Stimulated activated CD4-positive, alpha-beta T cell treated with anti-CD3 and anti-CD28 coated beads, Interleukin-12 subunit alpha, Interleukin-12 subunit beta, amount 100 ng/mL, for 4 hours (primary cell): ENCODE results near the gene IKBKE.

ENCODE experiments used
- DNase-seq: peaks from one replicate; pipeline ENCODE4 v3.0.0-alpha.2; 2020

IKBKE gene

DNA sequence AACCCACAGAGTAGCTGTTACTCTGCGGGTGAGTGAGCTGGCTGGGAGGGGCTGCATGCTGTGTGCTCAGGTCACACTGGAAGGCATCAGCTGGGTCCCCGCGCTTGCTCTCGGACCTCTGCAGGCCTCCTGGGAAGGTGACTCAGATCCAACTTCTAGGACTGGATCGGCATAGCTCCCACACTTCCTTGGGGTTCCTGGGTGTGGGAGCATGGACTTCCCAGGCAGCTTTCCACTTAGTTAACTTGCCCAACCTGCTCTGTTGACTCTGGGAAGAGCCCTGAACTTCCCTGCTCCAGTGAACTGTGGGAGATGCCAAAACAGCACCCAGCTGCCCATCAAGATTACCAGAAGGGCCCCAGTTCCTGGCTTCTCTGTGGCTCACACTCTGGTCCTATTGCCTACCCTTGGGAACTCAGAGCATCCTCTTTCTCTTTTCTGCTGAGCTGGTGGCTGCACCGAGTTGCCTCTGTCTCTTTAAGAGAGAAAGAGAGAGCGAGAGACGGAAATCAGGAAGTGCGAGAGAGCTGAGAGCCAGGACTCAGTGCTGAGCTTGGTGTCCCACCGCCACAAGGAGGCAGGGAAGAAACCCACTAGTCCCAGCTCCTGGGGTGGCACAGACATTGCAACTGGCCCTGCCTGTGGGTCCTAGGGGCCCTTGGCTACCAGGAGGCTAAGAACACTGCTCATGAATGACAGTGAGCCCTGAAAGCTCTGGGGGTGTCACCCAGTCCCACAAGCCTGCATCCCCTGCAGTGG is at the start of gene IKBKE:
Gene IKBKE, plus strand, starts transcription at position 544 of the 759 bp plus-strand sequence. CDS start 2,752 bp downstream, outside the sequence.
- no peak for DNase-seq

DNA sequence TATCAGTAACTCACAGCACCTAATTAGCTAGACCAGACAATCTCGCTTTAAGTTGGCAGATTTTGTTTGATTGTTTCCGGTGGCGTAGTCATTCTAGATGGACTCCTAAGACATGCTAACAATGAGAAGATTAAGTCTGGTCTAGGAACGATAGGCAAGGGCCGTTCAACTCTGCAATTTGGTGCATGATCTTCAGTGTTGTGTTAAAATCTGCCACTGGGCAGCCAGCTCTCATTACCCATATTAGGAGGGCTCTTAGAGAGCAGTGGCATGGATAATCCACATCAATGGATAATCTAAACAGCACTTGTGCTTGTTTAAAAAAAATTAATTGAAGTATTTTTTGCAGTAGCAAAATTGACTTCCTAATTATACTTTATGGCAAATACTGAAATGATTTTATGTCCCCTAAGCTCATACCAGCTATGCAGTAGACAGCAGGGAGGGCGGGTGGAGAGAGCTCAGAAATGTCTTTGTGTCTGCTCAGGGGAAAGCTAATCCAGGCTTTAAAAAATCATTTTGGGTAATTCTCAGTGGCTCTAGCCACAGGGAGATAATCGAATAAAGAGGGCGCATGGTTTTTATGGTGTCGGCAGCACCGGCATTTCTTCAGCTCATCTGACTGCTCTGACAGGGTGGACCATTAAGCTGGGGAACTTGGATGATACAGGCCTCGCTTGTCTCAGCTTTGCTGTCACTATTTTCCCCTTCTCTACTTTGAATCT is 48.5 kb upstream of the IKBKE start:
- DNase-seq, result no peak

DNA sequence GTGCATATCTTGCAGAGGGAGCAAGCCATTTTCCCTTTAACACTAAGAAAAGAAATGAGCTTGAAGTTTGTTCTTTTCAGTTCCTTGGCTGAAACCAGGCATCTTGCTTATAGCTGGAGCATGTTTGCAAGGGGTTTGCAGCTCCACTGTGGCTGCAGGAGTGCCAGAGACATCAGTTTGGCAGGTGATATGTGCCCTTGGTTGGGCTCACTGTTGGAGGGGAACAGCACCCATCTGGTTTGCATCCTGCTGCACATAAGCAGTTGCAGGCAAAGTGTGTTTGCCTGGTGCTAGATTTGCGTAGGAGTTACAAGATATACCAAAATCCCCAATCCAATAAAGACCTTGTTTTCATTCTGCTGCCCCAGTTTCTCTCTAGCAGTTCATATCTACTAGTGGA is 47.8 kb upstream of the IKBKE start:
- no peak for DNase-seq

DNA sequence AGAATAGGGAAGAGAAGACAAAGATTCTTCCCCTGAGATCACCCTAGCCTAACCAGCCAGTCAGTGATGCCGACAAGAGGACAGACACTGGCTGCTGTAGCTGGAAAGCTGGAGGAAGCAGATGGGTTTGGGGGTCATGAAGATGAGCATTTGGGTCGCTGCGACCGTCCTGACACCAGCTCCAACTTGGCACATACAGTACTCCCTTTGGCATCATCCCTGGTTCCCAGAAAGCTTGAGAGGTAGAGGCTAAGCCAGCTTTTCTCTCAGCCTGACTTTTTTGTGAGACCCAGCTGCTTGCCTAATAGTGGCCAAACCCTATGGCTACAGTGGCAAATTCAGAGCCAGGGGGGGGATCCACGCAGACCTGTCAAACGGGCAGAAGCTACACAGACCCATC is 43.0 kb upstream of the IKBKE start:
- no peak for DNase-seq

DNA sequence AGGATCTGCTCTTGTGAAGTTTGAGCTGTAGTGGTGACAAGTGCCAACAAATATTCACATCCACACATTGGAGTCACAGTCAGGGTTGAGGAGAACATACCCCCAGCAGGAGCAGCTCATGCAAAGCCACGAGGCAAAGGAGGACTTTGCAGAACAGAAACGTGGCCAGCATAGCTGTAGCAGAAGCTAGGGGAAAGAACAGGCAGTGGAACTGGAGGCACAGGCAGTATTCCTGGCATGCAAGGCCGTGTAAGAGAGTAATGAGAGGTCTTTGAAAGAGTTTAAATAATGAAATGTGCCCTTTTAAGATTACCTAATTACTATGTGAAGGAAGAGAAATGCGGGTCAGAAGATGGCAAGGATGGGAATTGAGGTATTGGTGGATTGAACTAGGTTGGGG is 40.9 kb upstream of the IKBKE start:
- no peak for DNase-seq

DNA sequence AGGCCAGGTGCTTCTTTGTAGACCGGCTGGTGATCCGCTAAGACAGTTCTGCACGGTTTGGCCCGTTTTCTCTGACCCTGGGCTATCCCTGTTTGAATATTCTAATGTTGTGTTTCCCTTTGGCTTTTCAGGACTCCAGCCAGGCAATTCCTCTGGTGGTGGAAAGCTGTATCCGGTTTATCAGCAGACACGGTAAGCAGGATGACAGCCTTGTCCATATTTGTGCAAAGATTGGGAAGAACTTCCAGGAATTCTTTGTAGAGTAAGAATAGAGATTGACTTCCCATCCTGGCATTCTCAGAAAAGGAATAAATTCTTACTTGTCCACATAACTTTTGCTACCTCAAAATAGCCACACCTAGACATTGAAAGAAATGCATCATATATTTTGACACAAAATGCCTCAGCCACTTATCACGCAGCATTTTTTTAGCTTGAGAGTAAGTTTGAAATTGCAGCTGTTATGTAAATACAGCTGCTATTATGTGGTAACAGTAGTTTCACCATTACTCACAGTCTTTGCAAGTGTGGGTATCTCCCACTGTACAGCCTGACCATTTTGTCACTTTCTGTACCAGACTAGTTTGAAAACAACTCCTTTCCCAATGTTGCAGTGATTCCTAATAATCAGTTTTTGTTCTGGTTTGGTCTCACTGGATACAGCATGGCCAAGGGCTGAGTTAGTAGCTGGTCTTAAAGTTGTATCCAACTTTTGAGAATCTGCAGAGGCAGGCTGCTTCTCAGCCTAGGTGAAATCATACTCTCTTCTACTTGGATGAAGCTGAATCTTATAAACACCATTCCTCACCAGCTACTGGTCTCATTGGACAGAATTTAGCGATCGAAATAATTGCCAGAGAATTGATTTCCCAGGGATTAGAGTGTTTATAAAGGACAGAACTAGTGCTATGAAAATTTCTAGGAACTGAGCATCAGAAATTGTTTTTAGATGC is 40.0 kb upstream of the IKBKE start:
- DNase-seq, result no peak

DNA sequence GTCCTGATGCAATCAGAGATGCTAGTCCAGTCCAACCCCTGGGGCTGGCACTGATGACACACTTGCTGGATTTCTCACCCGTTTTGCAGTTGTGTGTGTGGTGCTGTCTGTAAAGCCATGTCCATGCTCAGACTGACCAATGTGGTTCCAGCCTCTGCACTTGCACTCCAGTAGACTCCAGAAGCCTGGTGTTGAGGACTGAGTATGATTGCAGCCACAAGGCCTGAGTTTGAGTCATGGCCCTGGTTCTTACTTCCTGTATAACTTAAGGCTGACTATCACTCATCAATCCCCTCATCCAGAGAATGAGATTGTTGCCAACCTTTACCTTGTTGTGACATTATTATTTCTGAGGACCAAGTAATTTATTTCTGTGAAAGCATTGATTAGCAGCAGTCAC is 34.8 kb upstream of the IKBKE start:
- DNase-seq, result no peak

DNA sequence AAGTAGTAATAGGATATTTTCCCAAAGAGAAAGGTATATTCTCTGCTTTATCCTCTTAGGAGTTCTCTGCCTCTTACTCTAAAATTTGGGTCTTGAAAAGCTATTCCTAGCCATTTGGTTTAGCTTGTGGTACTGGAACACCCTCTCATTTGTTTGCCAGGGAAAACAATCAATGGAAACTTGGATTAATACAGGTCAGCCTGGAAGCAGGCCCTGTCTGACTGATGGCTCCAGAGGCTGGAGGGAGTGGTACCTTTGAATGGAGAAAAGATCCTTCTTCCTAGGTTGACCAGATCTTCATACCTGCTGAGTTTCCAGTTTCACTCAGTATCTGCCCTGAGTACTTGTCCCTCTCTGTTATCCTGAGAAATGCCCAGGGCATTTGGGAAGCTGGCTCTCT is 31.7 kb upstream of the IKBKE start:
- DNase-seq, result no peak

DNA sequence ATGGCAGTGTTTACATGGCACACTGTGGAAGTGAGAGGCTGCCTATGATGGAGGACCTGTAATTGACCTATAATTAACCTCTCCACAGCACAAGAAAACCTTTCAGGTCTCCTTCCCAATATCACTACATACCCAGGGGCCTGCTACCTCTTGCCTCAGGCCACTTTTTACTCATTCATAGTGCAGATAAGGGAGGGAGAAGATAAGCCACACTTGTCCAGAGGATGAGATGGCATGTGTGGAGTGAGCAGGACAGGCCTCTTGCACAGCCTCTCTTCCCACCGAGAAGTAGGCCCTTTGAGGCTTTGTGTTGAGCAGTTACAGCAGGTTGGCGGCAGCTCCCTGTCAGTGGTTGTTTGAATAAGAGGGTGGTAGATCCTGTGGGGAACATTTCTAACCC is 31.1 kb upstream of the IKBKE start:
- DNase-seq, result no peak

DNA sequence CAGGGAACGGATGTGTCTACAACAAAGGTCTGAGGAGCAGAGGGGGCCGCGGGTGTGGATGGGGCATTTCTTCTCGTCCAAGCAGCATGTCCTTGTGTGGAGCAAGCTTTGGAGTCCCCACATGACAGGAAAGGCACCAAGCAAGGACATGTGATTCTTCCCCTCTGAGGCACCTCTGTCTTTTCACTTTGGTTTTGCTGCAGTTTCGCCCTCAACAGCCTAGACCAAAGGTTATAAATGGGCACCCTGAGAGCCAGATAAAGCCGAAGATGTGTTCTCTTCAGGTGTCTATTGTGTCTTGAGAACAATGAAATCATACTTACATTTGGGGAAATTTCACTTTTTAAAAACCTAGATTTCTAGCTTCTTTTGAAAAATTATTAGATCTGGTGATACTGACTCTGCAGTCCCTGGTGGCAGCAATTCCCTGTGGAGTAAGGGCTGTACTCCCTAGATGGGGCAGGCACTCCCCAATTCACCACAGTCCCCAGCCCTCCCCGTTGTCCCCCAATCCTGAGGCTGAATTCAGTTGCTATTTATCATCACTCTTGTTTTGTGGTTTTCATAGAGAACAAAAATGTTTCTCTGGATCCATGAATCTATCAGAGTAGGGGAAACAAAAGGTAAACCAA is 28.8 kb upstream of the IKBKE start:
- DNase-seq, result no peak

DNA sequence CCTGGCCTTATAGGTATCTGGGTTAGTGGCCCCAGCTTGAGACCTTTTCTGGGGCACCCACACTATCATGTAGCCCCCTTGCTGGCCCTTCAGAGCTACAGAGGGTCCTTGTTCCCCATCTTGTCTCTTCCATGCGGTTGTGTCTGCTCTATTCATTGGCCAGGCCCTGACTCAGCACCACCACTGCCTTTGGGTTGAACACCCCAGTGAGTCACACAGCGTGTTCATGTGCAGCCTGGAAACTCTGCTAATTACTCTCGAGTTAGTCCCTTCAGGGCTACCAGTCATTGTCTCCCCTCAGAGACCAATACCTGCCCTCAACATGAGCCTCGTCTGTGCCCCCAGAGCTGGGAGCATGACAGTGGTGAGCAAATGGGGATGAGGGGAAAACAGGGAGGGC is 28.2 kb upstream of the IKBKE start:
- DNase-seq, result no peak

DNA sequence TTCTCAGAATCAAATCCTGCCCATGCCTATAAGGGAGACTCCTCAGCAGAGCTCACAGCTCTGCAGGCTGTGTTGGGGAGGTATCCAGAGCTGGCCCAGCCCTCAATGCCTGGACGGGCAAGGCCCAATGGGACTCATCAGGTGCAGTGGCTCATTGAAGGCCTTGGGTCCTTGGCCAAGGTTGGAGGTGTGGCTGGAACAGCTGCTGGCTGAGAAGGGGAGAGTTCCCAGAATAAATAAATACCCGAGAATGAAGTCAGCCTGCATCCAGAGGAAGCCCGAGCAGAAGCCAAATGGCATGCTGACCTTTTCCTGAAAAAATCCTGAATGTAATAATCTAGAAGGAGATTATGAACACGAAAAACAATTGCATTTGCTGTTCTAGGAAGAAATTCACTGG is 25.2 kb upstream of the IKBKE start:
- no peak for DNase-seq

DNA sequence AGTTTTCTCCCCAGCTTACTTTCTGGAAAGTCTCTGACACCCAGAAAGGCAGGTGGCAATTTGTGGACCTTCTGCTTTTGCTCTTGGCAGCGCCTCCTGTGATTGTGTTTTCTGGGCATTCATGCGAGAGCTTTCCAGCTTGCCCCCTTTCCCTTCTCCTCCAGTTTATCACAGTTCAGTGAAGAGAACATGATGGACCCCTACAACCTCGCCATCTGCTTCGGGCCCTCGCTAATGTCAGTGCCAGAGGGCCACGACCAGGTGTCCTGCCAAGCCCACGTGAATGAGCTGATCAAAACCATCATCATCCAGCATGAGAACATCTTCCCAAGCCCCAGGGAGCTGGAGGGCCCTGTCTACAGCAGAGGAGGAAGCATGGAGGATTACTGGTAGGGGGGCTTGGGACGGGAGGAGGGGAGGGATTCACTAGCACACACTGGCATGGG is 24.3 kb upstream of the IKBKE start:
- no peak for DNase-seq

DNA sequence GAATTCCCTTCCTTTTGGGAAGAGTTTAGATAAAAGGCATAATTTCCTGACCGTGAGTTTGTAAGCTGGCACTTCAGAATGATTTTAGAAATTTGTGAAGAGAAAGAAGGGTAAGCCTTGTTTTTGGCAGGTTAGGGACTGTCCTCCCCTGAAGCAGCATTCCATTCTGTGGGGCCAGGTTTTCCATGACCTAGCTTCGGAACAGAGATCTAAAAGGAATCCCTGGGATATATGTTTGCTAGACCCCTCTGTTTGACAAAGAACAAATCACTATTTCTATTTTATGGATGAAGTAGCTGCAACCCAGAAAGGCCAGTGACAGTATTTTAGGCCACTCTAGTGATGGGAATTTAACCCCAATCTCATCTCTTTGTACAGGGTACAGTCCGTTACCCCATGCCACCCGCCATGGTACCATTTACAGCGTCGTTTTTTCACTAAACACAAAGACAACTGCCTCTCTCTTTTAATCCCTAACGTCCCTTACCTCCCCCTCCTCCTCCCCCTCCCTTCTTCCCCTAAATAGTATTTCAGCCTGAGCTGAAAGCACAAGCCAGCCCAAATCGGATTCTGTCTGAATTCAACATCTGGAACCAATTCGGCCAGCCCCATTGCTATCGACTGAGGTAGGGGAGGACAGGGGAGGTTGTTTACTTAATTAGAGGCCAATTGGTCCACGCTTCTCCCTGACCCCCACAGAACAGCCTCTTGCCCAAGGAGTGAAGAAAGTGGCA is 23.4 kb upstream of the IKBKE start:
- DNase-seq, result no peak

DNA sequence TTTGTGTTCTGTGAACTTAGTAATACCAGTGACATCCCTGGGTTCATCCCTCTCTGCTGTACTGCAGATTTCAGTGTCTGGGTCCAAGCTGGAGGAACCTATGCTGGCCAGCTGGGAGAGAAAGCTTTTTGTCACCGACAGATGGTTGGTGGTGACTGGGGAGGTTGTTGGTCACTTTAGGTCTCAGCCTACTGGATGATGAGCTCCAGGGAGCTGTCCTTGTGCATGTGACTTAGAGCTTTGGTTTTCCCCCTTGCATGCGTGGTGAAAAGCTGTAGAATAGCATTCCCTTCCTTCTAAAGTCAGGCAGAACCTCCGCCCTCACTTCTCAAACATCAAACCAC is 22.9 kb upstream of the IKBKE start:
- no peak for DNase-seq

DNA sequence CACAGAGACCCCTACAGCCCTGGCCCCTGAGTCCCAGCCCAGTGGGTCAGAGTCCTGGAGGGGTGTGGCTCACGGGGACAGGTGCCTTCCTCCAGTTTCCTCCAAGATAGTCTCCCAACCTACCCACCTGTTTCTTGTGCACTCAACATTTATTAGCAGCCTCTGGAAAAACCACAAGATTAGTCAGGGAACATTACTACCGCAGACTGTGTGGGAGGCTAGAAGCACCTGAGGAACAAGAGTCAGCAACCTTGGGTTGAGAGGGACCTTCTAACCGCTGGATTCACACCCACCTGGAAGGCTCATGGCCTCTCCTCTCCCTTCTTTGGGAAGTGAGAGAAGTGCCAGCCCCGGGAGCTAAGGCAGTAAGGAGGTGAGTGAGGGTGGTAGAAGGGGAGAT is 22.5 kb upstream of the IKBKE start:
- DNase-seq, result no peak

DNA sequence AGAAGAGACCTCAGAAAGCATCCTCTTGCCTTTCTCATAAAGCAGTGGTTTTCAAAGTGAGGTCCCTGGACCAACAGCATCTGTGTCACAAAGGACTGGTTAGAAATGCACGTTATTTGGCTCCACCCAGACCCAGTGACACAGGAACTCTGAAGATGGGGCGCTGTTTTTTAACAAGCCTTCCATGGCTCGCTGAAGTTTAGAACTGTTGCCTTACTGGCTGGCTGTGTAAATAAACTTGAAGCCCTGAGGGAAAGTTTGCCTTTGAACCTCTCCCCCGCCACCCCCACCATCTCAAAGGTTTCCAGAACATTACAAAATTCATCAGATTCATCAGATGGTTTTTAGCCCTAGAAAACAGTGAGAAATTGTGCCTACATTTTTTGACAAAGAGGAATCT is 21.8 kb upstream of the IKBKE start:
- DNase-seq, result no peak

DNA sequence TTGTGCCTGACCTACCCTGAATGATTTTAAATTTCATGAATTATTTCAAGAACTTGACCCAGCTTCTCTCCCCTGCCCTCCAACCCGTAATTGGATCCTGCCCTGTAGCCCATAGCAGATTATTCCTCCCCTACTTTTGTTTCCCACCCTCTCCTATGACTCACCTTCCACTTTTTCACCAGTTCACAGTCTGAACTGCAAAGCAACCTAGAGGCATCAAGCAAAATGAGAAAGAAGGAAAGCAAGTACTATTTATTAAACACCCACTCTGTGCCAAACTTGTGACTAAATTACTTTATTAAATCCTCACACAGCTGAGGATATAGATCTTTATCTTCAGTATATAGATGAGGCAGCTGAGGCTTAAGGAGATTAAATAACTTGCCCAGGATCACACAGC is 20.7 kb upstream of the IKBKE start:
- no peak for DNase-seq

DNA sequence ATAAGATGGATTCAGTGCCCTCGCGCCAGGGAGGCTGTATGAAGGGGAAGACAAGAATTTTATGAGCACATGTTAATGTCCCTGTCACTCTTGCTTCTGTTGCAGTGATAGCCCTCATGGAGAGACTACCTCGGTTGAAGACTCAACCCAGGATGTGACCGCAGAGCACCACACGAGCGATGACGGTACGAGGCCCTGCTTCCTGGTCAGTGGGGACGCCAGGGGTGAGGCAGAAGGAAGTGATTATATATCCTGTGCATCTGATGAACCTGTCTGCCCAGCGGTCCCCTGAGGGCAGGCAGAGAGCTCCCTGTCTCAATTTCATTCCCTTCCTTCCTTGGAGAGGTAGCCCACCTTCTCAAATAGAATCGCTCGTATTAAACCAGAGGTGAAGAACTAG is 20.0 kb upstream of the IKBKE start:
- DNase-seq, result no peak

DNA sequence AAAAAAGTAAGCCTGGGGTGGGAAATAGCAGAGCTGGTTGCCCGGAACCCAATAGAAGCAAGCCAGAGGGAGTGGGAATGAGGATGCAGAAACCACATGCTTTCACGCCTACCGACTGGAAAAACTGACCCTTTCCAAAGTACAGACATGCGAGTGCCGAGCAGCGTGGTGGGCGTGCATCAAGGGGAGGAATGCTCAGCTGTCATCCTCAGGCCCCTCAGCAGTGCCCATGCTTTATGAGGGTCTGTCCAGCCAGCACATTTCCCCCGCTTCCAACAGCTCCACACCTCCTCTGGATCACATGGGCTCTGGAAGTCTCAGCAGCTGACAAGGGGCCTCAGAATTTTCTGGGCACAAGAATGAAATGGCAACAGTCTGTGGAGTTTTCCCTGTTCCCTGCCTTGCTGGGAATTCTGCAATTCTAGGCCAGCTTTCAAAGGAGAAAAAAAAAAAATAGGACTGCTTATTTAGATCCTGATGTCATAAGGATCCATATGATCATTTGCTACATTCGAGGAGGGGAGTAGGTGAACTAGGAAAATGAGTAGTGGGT is 19.1 kb upstream of the IKBKE start:
- DNase-seq, result no peak

DNA sequence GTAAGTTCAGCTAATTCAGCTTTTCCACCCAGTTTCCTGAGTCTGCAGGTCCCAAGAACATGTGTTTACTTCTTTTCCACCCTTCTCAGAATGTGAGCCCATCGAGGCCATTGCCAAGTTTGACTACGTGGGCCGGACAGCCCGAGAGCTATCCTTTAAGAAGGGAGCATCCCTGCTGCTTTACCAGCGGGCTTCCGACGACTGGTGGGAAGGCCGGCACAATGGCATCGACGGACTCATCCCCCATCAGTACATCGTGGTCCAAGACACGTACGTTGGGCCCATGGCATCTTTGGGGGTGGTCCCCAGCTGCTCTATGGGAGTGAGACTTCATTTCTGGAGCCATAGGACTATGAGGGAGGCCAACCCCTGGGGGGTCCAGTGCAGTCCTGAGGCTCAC is 17.2 kb upstream of the IKBKE start:
- no peak for DNase-seq

DNA sequence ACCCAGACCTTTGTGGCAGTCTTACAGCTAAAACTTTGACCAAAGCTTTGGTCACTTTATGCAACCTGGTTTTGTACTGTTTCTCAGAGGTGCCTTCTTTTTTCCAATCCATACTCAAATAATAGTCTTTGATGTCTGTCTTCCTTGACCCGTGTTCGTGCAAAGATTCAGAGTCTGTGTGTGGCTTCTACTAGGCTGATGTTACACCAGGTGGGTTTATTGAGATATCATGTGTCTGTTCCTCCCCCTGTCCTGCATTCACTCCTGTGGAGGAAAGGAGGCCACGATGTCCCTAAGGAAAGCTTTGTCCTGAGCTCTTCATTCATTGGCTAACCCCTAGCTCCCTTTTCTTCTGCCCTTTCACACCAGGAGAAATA is 15.0 kb upstream of the IKBKE start:
- no peak for DNase-seq
